H7 (cell line): ENCODE results near the gene C4B. TPM values are rescaled to one million over a fixed set of nuclear protein-coding genes. Genes with fewer than 3 reads are reported as not detected.
"Not testable (repeated sequence)": the region's sequence is repeated elsewhere in the genome, so short reads cannot be mapped to it uniquely, and the experiment has no call there.

ENCODE experiments used
- DNase-seq: peaks from one replicate; pipeline ENCODE4 v3.0.0; 2012
- H3K27me3 ChIP-seq: 2 replicates; pipeline ENCODE4 v1.6.0; 2011; ENCODE audit warnings: mild to moderate bottlenecking, low read length; ENCODE audit not compliant: control insufficient read depth, insufficient read depth
- H3K36me3 ChIP-seq: replicated peaks from 2 replicates; pipeline ENCODE4 v1.5.1; 2011; ENCODE audit warnings: low read length; ENCODE audit not compliant: control insufficient read depth, insufficient read depth
- H3K4me3 ChIP-seq: 2 replicates; pipeline ENCODE4 v1.5.1; 2011; ENCODE audit warnings: low read depth, mild to moderate bottlenecking, control low read depth, low read length, moderate library complexity; ENCODE audit not compliant: insufficient read depth
- total RNA-seq: library from RNA; depleted of rRNA; stranded (reverse); fragments of >200 nt; shearing (Covaris generic); gene quantifications from 2 replicates; pipeline ENCODE4 v1.2.3, GENCODE V29; 2014

C4B gene
- total RNA-seq, 1 experiment from 2014 or later = 1.1 TPM

DNA sequence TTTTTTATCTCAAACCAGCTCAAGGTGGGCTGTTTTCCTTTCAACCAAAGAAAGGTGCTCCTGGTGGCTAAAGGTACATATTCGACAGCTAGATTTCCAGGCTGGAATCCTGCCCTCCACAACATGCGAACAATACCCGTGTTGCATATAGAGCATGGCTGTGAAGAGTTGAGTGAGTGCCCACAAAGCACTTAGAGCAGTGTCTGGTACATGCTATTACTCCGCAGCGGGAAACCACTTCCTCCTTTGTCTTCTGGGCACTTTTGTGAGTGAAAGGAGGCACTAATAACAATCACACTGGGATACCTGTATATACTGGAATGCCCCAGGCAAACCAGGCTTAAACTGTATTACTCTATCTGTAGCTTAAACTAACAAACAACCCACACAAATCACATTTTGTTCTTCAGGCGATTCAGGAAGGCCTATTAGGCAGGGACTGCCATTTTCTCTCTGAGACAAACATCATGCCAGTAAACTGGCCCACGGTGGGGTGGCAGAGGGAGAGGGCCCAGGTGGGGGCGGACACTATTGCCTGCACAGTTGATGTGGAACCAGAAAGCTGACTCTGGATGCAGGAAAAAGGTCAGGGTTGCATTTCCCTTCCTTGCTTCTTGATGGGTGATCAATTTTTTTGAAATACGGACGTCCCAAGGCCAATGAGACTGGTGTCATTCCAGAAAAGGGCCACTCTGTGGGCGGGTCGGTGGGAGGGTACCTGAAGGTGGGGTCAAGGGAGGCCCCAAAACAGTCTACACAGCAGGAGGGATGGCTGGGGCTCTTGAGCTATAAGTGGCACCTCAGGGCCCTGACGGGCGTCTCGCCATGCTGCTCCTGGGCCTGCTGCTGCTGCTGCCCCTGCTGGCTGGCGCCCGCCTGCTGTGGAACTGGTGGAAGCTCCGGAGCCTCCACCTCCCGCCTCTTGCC, 23.3 kb downstream of the C4B start, which contains the start of gene CYP21A2:
CYP21A2 (plus strand) TSS at position 818 of the 927 bp plus-strand sequence; CDS start at position 826, 8 bp downstream.
- H3K36me3 ChIP-seq, DNase-seq: not testable (repeated sequence)

DNA sequence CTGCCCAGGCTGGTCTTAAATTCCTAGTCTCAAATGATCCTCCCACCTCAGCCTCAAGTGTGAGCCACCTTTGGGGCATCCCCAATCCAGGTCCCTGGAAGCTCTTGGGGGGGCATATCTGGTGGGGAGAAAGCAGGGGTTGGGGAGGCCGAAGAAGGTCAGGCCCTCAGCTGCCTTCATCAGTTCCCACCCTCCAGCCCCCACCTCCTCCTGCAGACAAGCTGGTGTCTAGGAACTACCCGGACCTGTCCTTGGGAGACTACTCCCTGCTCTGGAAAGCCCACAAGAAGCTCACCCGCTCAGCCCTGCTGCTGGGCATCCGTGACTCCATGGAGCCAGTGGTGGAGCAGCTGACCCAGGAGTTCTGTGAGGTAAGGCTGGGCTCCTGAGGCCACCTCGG, 24.3 kb downstream of the C4B start:
- H3K27me3 ChIP-seq, H3K4me3 ChIP-seq, H3K36me3 ChIP-seq, DNase-seq: not testable (repeated sequence)

More for the DNA sequence above, 23.3 kb downstream of the C4B start, which contains the start of gene CYP21A2:
- not testable (repeated sequence) for H3K4me3 ChIP-seq, H3K27me3 ChIP-seq

- DNase-seq, H3K36me3 ChIP-seq, H3K4me3 ChIP-seq: not testable (repeated sequence)
Observed at GRCh38 chr6:32039321-32040274, 25.0 kb downstream of the C4B start.

DNA sequence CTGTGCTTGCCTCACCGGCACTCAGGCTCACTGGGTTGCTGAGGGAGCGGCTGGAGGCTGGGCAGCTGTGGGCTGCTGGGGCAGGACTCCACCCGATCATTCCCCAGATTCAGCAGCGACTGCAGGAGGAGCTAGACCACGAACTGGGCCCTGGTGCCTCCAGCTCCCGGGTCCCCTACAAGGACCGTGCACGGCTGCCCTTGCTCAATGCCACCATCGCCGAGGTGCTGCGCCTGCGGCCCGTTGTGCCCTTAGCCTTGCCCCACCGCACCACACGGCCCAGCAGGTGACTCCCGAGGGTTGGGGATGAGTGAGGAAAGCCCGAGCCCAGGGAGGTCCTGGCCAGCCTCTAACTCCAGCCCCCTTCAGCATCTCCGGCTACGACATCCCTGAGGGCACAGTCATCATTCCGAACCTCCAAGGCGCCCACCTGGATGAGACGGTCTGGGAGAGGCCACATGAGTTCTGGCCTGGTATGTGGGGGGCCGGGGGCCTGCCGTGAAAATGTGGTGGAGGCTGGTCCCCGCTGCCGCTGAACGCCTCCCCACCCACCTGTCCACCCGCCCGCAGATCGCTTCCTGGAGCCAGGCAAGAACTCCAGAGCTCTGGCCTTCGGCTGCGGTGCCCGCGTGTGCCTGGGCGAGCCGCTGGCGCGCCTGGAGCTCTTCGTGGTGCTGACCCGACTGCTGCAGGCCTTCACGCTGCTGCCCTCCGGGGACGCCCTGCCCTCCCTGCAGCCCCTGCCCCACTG, 25.9 kb downstream of the C4B start:
- not testable (repeated sequence) for H3K27me3 ChIP-seq, H3K36me3 ChIP-seq, DNase-seq

More at GRCh38 chr6:32039321-32040274, 25.0 kb downstream of the C4B start:
- not testable (repeated sequence) for H3K27me3 ChIP-seq

DNA sequence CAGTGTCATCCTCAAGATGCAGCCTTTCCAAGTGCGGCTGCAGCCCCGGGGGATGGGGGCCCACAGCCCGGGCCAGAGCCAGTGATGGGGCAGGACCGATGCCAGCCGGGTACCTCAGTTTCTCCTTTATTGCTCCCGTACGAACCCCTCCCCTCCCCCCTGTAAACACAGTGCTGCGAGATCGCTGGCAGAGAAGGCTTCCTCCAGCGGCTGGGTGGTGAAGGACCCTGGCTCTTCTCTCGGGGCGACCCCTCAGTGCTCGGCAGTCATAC, 26.4 kb downstream of the C4B start:
- H3K4me3 ChIP-seq, DNase-seq, H3K27me3 ChIP-seq, H3K36me3 ChIP-seq: not testable (repeated sequence)

More for the DNA sequence above, 25.9 kb downstream of the C4B start:
- H3K4me3 ChIP-seq = not testable (repeated sequence)

DNA sequence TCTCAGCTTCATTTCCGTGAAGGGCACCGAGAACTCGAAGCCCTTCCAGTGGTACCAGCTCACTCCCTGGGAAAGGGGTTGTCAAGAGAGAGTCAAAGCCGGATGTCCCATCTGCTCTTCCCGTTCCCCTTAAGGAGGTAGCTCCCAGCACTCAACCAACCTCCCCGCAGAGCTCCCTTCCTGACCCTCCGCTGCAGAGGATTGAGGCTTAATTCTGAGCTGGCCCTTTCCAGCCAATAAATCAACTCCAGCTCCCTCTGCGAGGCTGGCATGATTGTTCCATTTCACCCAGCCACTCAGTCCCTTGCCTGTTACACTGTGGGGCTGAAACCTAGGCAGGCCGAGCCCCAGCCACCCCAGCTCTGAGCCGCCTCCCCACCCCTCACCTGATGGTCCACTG, 26.8 kb downstream of the C4B start:
- H3K36me3 ChIP-seq, DNase-seq, H3K27me3 ChIP-seq, H3K4me3 ChIP-seq: not testable (repeated sequence)

DNA sequence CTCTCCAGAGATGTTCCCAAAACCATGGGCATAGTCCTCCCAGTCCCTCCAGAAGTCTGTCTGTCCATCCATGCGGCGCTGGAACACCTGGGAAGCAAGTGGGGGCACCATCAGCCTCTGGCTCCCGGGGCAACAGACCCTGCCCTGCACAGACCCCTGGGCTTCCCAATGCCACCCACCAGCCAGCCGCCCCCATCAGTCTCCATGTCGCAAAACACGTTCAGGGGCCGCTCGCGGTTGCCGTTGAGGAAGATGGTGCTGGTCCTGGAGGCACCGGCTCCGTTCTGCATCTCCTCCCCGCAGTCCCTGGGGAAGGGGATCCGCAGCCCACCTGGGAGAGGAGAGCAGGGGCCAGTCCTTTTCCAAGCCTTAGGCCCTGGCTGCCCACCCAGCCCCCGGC, 27.7 kb downstream of the C4B start:
- H3K27me3 ChIP-seq, DNase-seq, H3K36me3 ChIP-seq, H3K4me3 ChIP-seq: not testable (repeated sequence)

- DNase-seq, H3K36me3 ChIP-seq, H3K4me3 ChIP-seq, H3K27me3 ChIP-seq: not testable (repeated sequence)
Observed at GRCh38 chr6:32043589-32044380, 29.2 kb downstream of the C4B start.

DNA sequence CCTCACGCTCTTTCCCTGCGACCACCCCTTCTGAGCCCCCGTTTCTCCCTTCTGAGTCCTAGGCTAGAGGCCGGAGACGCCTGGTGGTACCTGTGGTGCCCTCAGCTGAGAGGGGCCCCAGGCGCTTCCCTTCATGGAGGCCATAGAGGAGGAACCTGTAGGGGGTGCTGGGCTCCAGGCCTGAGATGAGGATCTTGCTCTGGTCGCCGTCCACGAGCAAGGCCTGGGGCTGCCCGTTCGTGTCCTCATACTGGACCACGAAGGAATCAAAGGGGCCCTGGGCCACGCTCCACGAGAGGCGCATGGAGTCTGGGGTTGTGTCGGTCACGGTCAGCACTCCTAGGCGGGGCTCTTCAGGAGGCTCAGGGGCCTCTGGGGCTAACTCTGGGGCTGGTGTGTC, 30.3 kb downstream of the C4B start:
- not testable (repeated sequence) for H3K27me3 ChIP-seq, H3K4me3 ChIP-seq, DNase-seq, H3K36me3 ChIP-seq

- Histone ChIP-seq H3K27me3 (no peaks in the 10 kb centered on the region), H3K36me3 (no peaks in the 10 kb centered on the region), H3K4me3 (no peak overlapping the region)
- no peak for DNase-seq
Observed at GRCh38 chr6:32045811-32046449, 31.3 kb downstream of the C4B start.

DNA sequence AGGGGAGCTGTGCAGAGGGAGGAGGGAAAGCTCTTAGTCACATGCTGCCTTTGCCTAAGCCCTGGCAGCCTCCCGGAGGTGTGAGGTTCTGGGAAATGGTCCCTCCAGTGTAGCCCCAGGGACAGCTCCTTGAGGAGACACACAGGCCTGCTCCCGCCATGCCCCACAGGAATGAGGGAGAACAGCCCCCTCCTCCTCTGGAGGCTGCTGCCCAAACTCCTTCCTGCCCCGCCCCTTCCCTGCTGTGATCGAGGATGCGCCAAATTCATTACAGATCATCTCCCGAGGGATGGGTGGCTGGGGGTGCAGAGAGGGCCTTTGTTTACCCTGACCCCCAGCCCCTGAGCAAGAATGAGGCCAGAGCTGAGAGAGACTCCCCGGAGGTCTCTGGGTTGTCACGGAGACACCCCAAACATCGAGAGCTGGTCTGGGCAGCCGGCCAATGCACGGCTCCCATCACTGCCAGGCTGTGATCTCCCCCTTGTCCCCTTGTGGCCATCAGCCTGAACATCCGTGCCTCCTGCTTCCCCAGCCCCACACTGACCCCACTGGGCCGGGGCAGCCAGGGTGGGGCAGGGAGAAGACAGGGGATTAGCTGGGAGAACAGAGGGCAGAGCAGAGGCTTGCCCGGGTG, 32.0 kb downstream of the C4B start:
- H3K4me3 ChIP-seq = no peak overlapping the region
- no peaks in the 10 kb centered on the region for H3K27me3 ChIP-seq
- H3K36me3 ChIP-seq = no peaks in the 10 kb centered on the region
- peak; percentile 79 for DNase-seq

- H3K4me3 ChIP-seq = no peak overlapping the region
- H3K36me3 ChIP-seq = no peaks in the 10 kb centered on the region
- DNase-seq = no peak
- H3K27me3 ChIP-seq = no peaks in the 10 kb centered on the region
Observed at GRCh38 chr6:32047084-32047478, 32.5 kb downstream of the C4B start.

GRCh38 chr6:32047539-32047854, 32.9 kb downstream of the C4B start:
- no peak for DNase-seq
- H3K36me3 ChIP-seq = no peaks in the 10 kb centered on the region
- H3K4me3 ChIP-seq = no peak overlapping the region
- H3K27me3 ChIP-seq = no peaks in the 10 kb centered on the region
